ENCODE data around the gene COQ8A. TPM values are rescaled to one million over a fixed set of nuclear protein-coding genes. Genes with fewer than 3 reads are reported as not detected.
"Not testable (repeated sequence)": the region's sequence is repeated elsewhere in the genome, so short reads cannot be mapped to it uniquely, and the experiment has no call there.

The COQ8A gene
- total RNA-seq, 1 experiment from 2014 or later = 7.7 TPM

- no peak for DNase-seq (ENCODE audit: low read depth)
- in situ Hi-C loops (cut with HindIII; ENCODE audit: low pct_unique_long_range_greater_than_20kb, low sequenced_read_pairs) = no loop called here
Measured at GRCh38 chr1:226989085-226989920, 49.2 kb downstream of the COQ8A start.

- in situ Hi-C loops (cut with HindIII; ENCODE audit: low pct_unique_long_range_greater_than_20kb, low sequenced_read_pairs) = no loop called here
- DNase-seq (ENCODE audit: low read depth) = no peak
Measured at GRCh38 chr1:226990133-226990716, 50.1 kb downstream of the COQ8A start.

GRCh38 chr1:226991920-226992319 lies 51.8 kb downstream of the COQ8A start:
- DNase-seq (ENCODE audit: low read depth) = no peak
- in situ Hi-C loops (cut with HindIII; ENCODE audit: low pct_unique_long_range_greater_than_20kb, low sequenced_read_pairs) = no loop called here

DNA sequence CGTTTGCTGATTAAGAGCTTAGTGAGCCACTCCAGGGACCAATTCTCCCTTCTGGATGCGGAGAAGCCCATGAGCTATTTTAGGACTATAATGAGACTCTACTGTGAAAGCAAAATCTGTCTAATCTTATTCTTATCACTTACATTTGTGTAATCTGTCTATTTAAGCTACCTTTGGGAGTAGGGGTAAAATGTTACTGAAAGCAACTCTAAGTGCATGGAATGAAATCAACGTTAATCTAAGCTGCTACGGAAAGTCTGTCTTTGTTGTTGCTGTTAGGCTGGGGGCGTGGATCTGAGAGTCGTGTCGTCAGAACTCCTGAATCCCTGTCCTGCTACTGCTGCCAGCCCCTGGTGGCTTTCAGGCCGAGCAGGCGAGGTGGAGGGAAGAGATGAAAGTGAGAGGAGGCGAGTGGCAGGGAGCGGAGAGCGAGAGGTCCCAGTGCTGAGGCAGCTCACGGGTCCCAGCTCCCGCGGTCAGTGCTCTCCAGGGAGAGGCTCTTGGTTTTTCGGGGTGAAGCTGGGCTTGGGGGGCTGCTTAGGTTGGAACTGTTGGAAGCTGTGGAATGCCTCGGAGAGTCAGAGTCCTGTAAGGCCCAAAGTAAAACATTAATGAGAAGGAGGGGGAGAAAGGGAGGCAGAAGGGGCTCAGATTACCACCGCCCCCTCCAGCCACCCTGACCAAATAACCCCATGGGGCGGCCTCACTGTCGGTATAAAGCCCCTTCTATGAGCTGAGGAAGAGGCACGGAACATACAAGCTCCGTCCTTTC lies 53.9 kb downstream of the COQ8A start:
- DNase-seq (ENCODE audit: low read depth) = no peak
- in situ Hi-C loops (cut with HindIII; ENCODE audit: low pct_unique_long_range_greater_than_20kb, low sequenced_read_pairs) = no loop called here

GRCh38 chr1:226994586-226995364 lies 54.7 kb downstream of the COQ8A start:
- DNase-seq (ENCODE audit: low read depth) = no peak
- in situ Hi-C loops (cut with HindIII; ENCODE audit: low pct_unique_long_range_greater_than_20kb, low sequenced_read_pairs) = no loop called here

- in situ Hi-C loops (cut with HindIII; ENCODE audit: low pct_unique_long_range_greater_than_20kb, low sequenced_read_pairs) = no loop called here
Measured at GRCh38 chr1:226995365-226996332, 55.6 kb downstream of the COQ8A start.

GRCh38 chr1:226999579-226999978 lies 59.5 kb downstream of the COQ8A start:
- in situ Hi-C loops (cut with HindIII; ENCODE audit: low pct_unique_long_range_greater_than_20kb, low sequenced_read_pairs) = not testable (repeated sequence)

More at GRCh38 chr1:226995365-226996332, 55.6 kb downstream of the COQ8A start:
- DNase-seq (ENCODE audit: low read depth) = no peak

DNA sequence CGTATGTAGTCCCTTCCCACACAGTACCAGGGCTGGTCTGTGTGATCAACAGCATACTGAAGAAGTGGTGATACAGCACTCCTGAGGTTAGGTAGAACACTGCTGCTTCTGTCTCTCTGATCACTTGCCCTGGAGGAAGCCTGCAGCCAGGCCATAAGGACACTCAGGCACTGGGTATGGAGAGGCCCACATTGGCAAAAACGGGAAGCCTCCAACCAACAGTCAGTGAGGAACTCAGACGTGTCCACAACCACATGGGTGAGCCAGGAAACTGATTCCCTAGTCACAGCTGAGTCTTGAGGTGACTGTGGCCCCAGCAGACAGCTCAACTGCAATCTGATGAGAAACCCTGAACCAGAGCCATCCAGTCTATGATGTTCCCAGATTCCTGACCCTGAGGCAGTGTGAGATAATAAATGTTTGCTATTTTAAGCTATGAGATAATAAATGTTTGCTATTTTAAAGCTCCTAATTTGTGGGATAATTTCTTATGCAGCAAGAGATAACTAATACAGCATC lies 62.5 kb downstream of the COQ8A start:
- in situ Hi-C loops (cut with HindIII; ENCODE audit: low pct_unique_long_range_greater_than_20kb, low sequenced_read_pairs) = no loop called here
- no peak for DNase-seq (ENCODE audit: low read depth)

More at GRCh38 chr1:226999579-226999978, 59.5 kb downstream of the COQ8A start:
- not testable (repeated sequence) for DNase-seq (ENCODE audit: low read depth)

DNA sequence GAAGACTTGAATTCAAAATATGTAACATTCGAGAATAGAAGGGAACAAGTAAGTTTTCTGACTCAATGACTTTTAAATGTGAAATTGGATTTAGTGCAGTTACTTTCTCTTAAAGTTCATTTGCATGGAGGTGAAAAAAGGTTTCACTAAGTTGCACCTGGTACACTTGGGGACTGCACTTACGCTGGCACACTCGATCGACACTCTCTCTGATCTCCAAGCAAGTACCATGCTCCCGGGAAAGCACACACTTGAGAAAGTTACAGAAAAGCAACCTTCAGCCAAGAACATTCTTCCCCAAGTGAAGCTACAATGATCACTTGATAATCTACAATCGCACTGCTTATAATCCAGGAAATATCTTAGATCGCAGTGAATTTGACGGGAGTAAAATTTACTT lies 63.1 kb downstream of the COQ8A start:
- in situ Hi-C loops (cut with HindIII; ENCODE audit: low pct_unique_long_range_greater_than_20kb, low sequenced_read_pairs) = no loop called here
- DNase-seq (ENCODE audit: low read depth) = no peak

DNA sequence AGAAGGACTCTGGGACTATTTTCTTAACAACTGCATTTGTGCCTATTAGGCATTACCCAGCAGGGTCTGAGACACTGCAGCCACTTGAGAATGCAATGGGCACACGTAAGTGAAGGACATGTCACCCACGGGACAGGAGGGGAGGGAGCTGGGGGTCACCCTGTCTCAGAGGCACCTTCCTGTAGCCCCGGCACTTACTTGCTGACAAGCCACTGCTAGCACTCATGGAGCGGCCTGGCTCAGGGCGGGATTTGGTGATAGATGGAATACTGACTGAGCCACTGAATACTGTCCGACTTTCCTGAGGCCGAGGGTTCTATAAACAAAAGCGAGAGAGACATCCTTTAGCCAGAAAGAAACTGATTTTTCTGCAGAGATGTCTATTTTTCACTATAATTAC lies 64.7 kb downstream of the COQ8A start:
- DNase-seq (ENCODE audit: low read depth) = no peak
- in situ Hi-C loops (cut with HindIII; ENCODE audit: low pct_unique_long_range_greater_than_20kb, low sequenced_read_pairs) = no loop called here

GRCh38 chr1:227006226-227006796 lies 66.2 kb downstream of the COQ8A start:
- in situ Hi-C loops (cut with HindIII; ENCODE audit: low pct_unique_long_range_greater_than_20kb, low sequenced_read_pairs) = no loop called here
- no peak for DNase-seq (ENCODE audit: low read depth)

GRCh38 chr1:227009937-227010336 lies 69.8 kb downstream of the COQ8A start:
- in situ Hi-C loops (cut with HindIII; ENCODE audit: low pct_unique_long_range_greater_than_20kb, low sequenced_read_pairs) = no loop called here
- DNase-seq (ENCODE audit: low read depth) = no peak

- in situ Hi-C loops (cut with HindIII; ENCODE audit: low pct_unique_long_range_greater_than_20kb, low sequenced_read_pairs) = no loop called here
- DNase-seq (ENCODE audit: low read depth) = no peak
Measured at GRCh38 chr1:227010645-227011044, 70.6 kb downstream of the COQ8A start.

- in situ Hi-C loops (cut with HindIII; ENCODE audit: low pct_unique_long_range_greater_than_20kb, low sequenced_read_pairs) = no loop called here
- DNase-seq (ENCODE audit: low read depth) = no peak
Measured at GRCh38 chr1:227016990-227017389, 76.9 kb downstream of the COQ8A start.

DNA sequence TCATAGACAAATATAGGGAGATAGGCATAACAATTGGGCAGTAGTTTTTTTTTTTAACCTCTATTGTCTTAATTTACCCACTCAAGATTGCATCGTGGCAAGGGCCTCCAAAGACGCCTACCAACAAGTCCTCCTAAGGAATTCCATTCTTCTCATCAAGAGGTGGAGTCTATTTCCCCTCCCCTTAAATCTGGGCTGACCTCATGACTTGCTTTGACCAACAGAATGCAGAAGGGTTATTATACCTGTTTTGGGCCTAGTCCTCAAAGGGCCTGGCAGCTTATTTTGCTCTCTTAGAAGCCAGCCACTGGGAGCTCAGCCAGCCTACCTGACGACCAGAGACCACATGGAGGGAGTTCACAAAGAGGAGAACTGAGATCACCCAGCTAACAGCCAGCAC lies 92.3 kb downstream of the COQ8A start:
- in situ Hi-C loops (cut with HindIII; ENCODE audit: low pct_unique_long_range_greater_than_20kb, low sequenced_read_pairs) = no loop called here
- no peak for DNase-seq (ENCODE audit: low read depth)

DNA sequence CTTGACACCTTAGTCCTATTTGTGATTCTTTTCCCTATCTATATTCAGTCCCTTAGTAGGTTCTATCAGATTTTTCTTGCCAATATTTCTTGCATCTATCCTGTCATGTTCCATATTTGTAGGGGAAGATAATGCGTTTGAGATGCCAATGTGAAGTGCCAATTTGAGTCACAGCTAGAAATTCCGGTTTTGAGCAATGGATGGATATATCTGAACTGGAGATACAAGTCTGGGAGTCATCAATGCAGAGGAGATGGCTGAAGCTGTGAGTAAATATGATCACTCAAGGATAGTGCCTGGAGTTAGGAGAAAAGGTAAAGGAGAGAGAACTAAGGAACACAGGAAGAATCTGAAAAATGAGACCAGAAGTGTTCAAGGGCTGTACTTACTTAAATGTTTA lies 93.8 kb downstream of the COQ8A start:
- DNase-seq (ENCODE audit: low read depth) = no peak
- in situ Hi-C loops (cut with HindIII; ENCODE audit: low pct_unique_long_range_greater_than_20kb, low sequenced_read_pairs) = no loop called here

GRCh38 chr1:227035316-227035715 lies 95.2 kb downstream of the COQ8A start:
- in situ Hi-C loops (cut with HindIII; ENCODE audit: low pct_unique_long_range_greater_than_20kb, low sequenced_read_pairs) = no loop called here
- DNase-seq (ENCODE audit: low read depth) = no peak

Measured in Caki2 (cell line).